IPS-NIHi11 (cell line): ENCODE results near the gene DNAH6.
"Not testable (repeated sequence)": the region's sequence is repeated elsewhere in the genome, so short reads cannot be mapped to it uniquely, and the experiment has no call there.

Experiments used
- DNase-seq: peaks from one replicate; pipeline ENCODE4 v3.0.0; 2012; ENCODE audit warnings: mixed read lengths, low spot score

The DNAH6 gene, protein sequence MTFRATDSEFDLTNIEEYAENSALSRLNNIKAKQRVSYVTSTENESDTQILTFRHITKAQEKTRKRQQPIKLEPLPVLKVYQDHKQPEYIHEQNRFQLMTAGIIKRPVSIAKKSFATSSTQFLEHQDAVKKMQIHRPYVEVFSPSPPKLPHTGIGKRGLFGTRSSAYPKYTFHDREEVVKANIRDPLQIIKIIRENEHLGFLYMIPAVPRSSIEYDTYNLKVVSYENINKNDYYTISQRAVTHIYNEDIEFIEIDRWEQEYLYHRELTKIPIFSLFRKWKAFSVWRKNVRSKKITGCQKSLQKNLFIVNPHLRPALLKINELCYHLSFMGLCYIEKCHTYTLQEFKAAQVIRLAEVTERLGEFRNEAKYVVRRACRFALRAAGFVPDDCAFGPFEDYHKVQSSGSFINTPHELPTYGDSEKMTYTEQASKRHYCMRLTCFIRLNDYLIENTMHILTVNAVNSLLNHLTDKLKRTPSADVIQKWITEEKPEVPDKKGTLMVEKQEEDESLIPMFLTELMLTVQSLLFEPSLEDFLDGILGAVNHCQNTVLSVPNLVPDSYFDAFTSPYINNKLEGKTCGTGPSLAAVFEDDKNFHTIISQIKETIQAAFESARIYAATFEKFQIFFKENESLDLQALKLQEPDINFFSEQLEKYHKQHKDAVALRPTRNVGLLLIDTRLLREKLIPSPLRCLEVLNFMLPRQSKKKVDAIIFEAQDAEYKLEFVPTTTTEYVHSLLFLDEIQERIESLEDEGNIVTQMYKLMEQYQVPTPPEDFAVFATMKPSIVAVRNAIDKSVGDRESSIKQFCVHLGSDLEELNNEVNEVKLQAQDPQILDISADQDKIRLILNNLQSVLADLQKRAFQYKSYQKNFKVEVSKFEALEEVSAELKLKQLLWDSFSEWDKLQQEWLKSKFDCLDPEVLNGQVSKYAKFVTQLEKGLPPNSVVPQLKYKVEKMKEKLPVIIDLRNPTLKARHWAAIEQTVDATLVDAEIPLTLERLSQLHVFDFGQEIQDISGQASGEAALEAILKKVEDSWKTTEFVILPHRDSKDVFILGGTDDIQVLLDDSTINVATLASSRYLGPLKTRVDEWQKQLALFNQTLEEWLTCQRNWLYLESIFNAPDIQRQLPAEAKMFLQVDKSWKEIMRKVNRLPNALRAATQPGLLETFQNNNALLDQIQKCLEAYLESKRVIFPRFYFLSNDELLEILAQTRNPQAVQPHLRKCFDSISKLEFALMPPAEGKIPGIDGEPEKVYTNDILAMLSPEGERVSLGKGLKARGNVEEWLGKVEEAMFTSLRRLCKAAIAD (N-terminal part only)

DNA sequence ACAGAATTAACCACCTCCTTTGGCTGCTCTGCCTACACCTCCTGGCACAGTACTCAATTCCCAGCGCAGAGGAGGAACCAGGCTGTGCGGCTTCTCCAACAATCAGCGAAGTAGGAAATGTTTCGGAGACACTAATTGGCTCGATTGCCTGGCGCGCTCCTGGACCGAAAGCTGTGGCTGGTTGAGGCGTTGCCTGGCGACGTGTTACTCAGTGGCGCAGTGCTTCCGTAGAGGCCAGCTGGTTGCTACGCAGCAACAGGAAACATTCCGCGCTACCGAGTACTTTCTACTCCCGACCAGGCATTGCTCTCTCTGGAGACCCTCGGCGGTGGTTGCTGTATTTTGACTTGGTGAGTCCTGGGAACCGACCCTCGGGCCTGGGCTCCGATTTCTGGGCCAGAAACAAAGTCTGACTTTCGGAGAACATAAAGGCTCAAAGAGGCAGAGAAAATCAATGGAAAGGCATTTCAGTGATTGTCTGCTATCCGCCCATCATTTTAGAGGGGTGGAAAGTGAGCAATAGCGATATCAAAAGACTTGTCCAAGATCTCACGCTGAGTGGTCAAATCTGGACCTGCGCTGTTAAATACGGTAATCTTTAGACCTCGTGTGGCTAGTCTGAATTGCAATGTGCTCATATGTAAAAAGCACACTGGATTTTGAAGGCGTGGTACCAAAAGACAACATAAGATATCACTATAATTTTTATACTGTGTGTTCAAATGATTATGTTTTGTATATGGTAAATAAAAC, at the start of gene DNAH6:
Gene DNAH6, plus strand, starts transcription at position 265 of the 753 bp plus-strand sequence. CDS start 1,329 bp downstream, outside the sequence.
- peak; percentile 96 for DNase-seq

DNA sequence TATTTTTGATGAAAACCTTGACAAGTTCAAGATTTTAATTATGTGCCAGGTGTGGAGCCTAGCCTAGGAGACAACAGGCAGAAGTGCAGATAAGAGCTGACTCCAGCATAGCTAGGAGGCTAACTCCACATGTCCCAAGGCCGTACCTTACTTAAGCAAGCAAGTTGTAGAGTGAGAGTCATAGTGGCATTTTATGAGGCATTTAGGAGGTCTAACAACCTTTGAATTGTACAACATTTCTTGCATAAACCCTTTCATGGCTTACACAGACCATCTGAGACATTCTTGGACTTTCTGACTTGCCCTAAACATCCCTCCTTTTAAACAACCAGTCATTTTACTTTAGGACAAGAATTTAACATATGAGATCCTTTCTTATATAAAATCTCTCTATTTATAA, 48.9 kb upstream of the DNAH6 start:
- DNase-seq = no peak

GRCh38 chr2:84472423-84472822, 43.9 kb upstream of the DNAH6 start:
- DNase-seq = not testable (repeated sequence)

DNA sequence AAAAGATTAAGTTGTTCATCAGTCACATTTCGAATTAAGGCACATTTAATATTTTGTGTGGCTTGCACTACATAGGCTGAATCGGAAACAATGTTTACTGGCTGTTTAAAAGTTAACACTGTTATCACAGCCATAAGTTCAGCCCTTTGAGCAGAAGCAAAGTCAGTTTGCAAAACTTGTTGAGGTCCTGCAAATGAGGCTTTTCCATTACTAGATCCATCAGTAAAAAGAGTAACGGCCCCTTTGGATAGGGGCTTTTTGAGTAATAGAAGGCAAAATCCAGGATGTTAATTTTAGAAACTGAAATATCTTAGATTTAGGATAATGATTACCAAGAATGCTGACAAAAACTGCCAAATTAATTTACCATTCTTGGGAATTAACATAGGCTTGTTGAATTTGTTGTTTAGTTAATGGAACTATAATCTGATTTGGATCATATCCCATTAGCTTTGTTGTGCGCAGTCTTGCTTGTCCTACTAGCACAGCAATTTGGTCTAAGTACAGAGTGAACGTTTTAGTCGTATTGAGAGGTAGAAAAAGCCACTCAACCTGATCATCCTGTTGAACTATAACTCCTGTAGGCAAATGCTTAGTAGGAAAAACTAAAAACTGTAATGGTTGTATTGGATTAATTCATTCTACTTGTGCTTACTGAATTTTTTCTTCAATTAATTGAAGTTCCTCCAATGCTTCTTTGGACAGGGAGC, 43.3 kb upstream of the DNAH6 start:
- DNase-seq = no peak

DNA sequence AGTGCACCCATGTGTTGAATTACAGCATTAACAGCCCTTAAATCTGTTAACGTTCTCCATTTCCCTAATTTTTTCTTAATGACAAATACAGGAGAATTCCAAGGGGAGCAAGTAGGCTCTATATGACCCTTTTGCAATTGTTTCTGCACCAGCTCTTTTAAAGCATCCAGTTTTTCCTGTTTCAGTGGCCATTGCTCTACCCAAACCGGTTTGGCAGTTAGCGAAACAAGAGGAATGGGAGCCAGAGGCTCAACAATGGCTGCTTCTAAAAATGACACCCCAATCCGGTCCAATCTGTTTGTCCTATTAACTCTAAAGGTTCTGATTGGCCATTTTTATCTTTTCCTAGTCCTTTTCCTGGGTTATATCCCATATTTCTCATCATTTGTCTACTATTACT, 42.1 kb upstream of the DNAH6 start:
- no peak for DNase-seq

DNA sequence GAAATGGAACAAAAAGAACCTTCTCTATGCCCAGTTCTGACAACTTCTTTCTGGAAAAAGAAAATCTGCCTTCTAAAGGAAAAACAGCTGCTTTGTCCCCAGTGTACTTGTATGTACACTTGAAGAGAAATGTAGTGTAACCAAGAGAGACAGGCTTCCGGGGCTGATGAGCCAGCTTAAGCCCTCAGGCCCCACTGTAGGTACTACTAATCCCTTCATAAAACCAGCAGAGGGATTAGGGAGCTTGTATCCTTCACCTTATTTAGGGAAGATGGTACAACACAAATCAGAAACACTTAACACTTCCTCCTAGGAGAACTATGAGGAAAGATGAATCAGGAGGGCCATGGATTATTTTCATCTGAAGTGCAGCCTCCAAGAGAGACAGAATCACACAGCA, 38.4 kb upstream of the DNAH6 start:
- no peak for DNase-seq

GRCh38 chr2:84478867-84479266, 37.4 kb upstream of the DNAH6 start:
- no peak for DNase-seq

- DNase-seq = no peak
These were observed 34.6 kb upstream of the DNAH6 start for GRCh38 chr2:84481702-84482101.

GRCh38 chr2:84482603-84483002, 33.7 kb upstream of the DNAH6 start:
- no peak for DNase-seq

DNA sequence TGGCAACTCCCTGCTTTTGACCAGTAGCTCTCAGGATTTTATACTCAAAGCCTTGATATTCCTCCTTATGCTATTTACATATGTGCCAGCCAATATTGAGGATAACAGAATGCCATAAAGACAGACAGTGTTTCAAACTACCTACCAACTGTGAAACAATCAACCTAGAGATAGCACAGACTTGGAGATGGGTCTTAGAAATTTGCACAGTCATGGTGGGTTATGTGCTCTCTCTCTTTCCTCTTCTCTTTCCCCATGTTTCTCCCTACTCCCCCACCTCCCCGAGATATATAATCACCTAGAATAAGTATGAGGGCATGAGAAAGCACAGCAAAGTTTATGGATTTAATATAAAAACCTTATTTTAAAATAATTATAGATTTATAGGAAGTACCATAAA, 33.0 kb upstream of the DNAH6 start:
- no peak for DNase-seq

- no peak for DNase-seq
These were observed 29.7 kb upstream of the DNAH6 start for GRCh38 chr2:84486441-84487115.

DNA sequence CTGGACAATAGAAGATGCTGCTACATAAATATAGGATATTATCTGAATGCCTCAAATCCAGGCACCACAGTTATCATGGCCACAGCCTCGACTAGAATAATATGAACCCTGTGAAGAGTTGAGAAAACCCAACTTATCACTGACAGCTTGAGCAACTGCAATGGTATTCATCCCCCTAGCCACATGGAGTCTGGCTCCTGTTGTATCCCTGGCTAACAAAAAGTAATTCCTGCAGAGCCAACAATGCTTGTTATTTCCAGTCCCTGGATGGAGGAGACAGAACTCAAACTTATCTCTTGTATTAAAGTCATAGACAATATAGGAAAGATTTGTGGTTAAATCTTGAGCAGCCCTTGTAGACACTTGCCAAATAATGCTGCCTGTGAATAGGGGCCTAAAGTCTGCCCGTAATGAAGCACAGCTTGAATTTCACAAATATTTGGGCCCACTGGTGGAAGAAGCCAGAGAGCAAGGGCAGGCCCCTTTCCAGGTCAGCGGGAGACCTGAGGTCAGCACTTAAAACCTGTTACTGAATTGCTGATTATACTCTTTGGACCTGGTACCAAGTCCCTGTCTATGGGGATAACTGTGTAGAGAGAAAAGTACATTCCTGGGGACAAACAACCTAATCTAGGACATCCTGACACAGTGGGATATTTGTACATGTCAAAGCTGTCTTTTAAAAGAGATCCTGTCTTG, 28.9 kb upstream of the DNAH6 start:
- no peak for DNase-seq

DNA sequence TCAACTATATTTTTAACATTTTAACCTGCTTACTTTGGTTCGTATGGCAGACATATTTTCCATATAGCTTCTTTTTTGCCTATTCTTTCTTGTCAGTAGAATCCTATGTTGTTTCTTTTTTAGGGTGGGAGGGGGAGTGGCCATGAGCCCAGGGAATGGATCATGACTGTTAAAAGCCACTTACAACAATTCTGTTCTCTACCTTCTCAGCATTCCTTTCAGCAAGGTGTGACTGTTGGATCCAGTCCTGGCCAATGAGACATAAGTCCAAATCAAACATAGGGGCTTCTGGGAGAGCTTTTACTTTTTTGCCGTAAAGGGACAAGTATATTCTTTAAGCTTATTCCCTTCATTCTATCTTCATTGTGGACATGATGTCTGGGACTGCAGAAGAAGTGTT, 25.0 kb upstream of the DNAH6 start:
- DNase-seq = no peak

- no peak for DNase-seq
These were observed 24.6 kb upstream of the DNAH6 start for GRCh38 chr2:84491741-84492140.

DNA sequence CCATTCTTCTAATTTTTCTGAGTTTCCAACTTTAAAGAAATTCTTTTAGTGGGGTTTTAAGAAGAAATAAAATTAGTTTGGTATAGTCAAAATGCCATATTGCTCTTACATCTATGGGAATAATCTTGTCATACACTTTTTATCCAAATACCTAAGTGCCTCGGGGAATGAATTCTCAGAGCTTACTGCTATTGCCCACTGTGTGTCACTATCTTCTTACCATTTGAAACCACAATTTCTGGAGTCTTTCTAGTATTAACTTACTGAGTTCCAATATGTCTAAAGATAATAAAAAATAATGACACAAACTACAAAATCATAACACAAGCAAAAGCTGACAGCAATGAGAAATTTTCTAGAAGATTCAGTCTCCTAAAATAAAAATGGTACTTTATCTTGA, 23.7 kb upstream of the DNAH6 start:
- DNase-seq = no peak

DNA sequence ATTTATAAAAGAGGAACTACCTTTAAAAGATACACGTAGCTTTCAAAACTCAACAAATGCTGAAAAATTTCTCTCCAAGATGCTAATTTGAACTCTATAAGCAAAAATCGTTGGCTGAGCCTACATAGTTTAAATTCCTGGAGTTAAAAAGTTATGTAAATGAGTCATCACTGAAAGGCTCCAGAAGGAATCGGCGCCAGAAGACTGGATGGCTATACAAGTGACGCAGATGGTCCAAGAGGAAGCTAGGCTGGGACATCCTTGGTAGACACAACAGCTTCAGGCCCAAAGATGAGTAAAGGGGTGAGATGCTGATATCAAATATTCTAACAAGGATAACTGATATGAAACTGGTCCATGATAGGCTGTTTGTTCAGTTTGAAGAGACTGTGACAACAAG, 22.8 kb upstream of the DNAH6 start:
- no peak for DNase-seq

- no peak for DNase-seq
These were observed 22.2 kb upstream of the DNAH6 start for GRCh38 chr2:84494070-84494469.

DNA sequence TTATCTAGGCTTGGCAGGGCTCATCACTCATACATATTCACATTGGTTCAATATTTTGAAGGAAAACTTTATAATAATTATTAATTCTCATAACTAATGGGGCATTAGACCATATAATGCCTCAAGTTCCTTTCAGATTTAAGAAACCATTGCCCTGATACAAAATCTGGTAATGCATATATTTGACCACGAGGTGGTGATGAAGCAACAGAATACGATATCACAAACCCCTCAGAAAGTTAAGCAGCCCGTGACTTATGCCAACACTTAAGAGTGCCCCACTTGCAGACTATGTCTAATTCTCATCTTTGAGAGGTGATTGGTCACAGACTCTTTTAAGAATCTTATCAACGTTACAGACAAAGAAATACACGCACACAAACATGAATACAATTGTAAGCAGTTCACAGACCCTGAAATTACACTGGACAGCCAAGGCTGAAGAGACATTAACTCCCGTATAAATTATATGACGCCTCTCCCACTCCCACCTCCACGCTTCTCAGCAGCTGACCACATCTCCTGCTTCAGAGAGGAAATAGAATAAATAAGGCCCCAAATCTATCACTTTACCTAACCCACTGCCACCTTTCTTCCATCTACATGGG, 20.7 kb upstream of the DNAH6 start:
- peak; percentile 50 for DNase-seq

GRCh38 chr2:84496386-84496785, 19.9 kb upstream of the DNAH6 start:
- DNase-seq = no peak
